AG09309 (cell line): Measurements from ENCODE around the gene ATG16L1.

Experiments used
- DNase-seq: peaks from one replicate; pipeline ENCODE4 v3.0.0-alpha.2; 2010; ENCODE audit warnings: low read depth
- H3K4me3 ChIP-seq: 2 replicates; pipeline ENCODE4 v1.5.1; 2011; ENCODE audit warnings: mild to moderate bottlenecking, low read depth, low read length, moderate library complexity; ENCODE audit not compliant: control insufficient read depth
- TF ChIP-seq, protein P1 (sequence below): IDR thresholded peaks from 2 replicates; pipeline ENCODE4 v1.5.1; 2011; ENCODE audit warnings: mild to moderate bottlenecking, low read depth, low read length, inconsistent platforms; ENCODE audit not compliant: insufficient read depth, control insufficient read depth; ENCODE audit errors: missing control alignments

ATG16L1 gene

GRCh38 chr2:233226511-233227031, 24.9 kb upstream of the ATG16L1 start:
- no peak for DNase-seq
- TF ChIP-seq, protein P1, sequence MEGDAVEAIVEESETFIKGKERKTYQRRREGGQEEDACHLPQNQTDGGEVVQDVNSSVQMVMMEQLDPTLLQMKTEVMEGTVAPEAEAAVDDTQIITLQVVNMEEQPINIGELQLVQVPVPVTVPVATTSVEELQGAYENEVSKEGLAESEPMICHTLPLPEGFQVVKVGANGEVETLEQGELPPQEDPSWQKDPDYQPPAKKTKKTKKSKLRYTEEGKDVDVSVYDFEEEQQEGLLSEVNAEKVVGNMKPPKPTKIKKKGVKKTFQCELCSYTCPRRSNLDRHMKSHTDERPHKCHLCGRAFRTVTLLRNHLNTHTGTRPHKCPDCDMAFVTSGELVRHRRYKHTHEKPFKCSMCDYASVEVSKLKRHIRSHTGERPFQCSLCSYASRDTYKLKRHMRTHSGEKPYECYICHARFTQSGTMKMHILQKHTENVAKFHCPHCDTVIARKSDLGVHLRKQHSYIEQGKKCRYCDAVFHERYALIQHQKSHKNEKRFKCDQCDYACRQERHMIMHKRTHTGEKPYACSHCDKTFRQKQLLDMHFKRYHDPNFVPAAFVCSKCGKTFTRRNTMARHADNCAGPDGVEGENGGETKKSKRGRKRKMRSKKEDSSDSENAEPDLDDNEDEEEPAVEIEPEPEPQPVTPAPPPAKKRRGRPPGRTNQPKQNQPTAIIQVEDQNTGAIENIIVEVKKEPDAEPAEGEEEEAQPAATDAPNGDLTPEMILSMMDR: no peak
- H3K4me3 ChIP-seq: no peak overlapping the region

DNA sequence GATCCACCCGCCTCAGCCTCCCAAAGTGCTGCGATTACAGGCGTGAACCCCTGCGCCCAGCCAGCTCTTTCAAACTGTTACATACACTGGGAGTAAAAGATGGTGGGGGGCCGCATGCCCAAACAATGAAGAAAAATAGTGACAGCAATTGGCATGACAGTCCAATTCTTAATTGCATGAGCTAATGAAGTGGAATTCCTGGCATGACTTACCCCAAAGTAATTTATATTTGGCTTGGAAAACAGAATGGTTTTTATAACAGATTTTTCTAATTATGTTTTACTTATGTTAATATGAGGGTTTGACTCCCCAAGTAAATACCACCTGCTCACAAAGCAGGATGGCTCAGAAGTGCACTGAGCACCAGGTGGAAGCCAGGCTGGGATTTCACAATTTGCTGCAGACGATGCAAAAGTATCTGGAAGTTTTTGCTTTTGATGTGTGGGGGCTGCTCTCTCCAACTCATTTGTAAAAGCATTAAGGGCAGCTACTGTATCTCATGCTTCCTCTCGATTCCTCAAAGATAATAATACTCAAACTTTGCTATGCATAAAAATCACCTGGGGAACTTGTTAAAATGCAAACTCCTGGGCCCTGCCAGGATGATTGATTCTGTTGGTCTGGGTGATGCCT, 24.0 kb upstream of the ATG16L1 start:
- DNase-seq: no peak
- no peak overlapping the region for H3K4me3 ChIP-seq
- TF ChIP-seq, protein P1: no peak

DNA sequence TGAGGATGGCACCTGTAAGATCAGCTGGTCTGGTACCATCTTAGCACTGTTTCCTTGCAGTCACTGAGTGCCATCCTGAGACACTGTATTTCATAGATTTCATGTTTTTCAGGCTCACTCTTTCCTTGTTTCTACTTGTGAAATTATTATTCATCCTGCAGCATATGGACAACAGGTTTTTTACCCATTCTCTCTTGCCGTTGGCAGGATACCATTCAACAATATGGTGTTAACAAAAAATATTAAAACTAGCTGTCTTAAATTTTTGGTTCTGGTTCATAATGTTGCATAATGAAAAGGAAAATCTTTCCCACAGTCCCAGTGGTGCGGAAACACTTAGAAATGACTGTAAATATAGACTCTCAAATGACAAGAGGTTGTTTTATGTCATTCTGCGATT, 23.1 kb upstream of the ATG16L1 start:
- TF ChIP-seq, protein P1: no peak
- H3K4me3 ChIP-seq: no peak overlapping the region
- DNase-seq: no peak

- TF ChIP-seq, protein P1: no peak
These were observed 17.7 kb upstream of the ATG16L1 start for GRCh38 chr2:233233618-233234230.

DNA sequence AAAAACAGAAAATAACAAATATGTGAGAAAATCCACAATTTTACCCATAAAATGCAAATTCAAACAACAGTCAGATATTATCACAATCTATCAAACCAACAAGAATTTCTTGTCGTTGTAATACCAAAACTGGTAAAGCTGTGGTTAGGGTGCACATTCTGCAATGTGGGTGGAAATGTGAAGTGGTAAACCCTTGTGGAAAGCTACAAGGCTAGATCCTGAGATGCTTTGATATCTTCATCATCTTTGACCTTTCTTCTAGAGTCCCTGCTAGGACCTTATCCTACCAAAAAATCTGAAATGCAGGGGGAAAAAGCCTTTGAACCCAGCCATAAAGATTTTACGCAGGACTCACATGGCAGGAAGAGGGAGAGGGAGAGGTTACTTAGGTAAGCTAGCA, 17.2 kb upstream of the ATG16L1 start:
- H3K4me3 ChIP-seq: no peak overlapping the region
- TF ChIP-seq, protein P1: no peak
- DNase-seq: no peak

More at GRCh38 chr2:233233618-233234230, 17.7 kb upstream of the ATG16L1 start:
- H3K4me3 ChIP-seq: no peak overlapping the region
- no peak for DNase-seq

DNA sequence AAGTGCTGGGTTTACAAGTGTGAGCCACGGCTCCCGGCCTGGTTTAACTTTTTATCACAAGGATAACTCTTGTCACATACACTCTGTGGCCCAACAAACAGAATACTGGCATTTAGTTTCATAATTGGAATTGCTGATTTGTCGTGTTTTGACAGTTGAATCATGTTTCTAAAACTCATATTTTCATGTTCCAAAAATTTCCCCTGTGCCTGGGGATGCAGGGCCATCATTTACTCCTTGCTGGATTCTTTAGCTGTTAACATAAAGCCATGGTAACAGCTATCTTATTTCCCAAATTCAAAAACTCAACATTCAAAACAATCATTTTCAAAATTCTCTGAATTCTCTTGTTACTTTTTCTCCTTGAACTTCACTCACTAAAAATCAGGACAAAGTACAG, 16.5 kb upstream of the ATG16L1 start:
- no peak for DNase-seq
- TF ChIP-seq, protein P1: no peak
- no peak overlapping the region for H3K4me3 ChIP-seq

DNA sequence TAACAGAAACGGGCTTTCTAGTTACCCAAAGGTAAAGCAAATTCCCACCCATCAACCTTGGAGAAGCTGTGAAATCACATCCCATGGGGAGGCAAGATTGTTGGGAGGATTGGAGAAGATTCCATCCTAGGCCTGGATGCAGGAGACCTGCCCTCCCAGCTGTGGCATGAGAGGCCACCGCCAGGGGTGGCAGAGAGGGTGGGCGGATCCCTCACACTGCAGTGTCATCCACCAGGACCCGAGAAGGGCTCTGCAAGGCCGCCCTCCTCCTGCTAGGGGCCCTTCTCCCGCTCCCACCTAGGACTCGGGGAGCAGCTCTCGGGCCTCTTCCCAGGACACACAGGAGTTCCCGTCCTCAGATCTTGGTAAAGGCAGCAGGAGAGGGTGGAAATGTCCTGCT, 15.5 kb upstream of the ATG16L1 start:
- TF ChIP-seq, protein P1: no peak
- H3K4me3 ChIP-seq: no peak overlapping the region
- no peak for DNase-seq
